MM.1S (cell line): Measurements from ENCODE around the gene TOR4A.
A peak's percentile ranks its signal among the peaks of the same experiment; 100 is the strongest.

Experiments used
- DNase-seq: peaks from one replicate; pipeline ENCODE4 v3.0.0-alpha.2; 2015
- H2AFZ ChIP-seq: fragments of 300-600 bp; sonication (generic); 2 replicates; pipeline ENCODE4 v1.6.0; 2016; ENCODE audit warnings: antibody characterized with exemption, low read length
- H3F3A ChIP-seq: fragments of 300-600 bp; sonication (generic); 2 replicates; pipeline ENCODE4 v1.6.1; 2016; ENCODE audit warnings: mild to moderate bottlenecking, antibody characterized with exemption, low read length, moderate library complexity, mixed read lengths; ENCODE audit not compliant: insufficient read depth
- H3K27ac ChIP-seq: fragments of 300-600 bp; sonication (generic); 2 replicates; pipeline ENCODE4 v1.5.1; 2016; ENCODE audit warnings: mild to moderate bottlenecking, low read length
- H3K27me3 ChIP-seq: fragments of 300-600 bp; sonication (generic); replicated peaks from 2 replicates; pipeline ENCODE4 v1.6.0; 2016; ENCODE audit warnings: low read length; ENCODE audit not compliant: insufficient read depth
- H3K36me3 ChIP-seq: fragments of 300-600 bp; sonication (generic); replicated peaks from 2 replicates; pipeline ENCODE4 v1.6.1; 2016; ENCODE audit warnings: mild to moderate bottlenecking, low read length, mixed read lengths; ENCODE audit not compliant: insufficient read depth
- H3K4me1 ChIP-seq: fragments of 300-600 bp; sonication (generic); 2 replicates; pipeline ENCODE4 v1.6.1; 2016; ENCODE audit warnings: low read length, mixed read lengths
- H3K4me2 ChIP-seq: fragments of 300-600 bp; sonication (generic); 2 replicates; pipeline ENCODE4 v1.6.0; 2016; ENCODE audit warnings: low read depth, low read length
- H3K4me3 ChIP-seq: fragments of 300-600 bp; sonication (generic); 2 replicates; pipeline ENCODE4 v1.5.1; 2016; ENCODE audit warnings: low read length, mixed read lengths
- H3K79me2 ChIP-seq: fragments of 300-600 bp; sonication (generic); 2 replicates; pipeline ENCODE4 v1.6.1; 2016; ENCODE audit warnings: mixed run types, low read length, mixed read lengths
- H3K9ac ChIP-seq: fragments of 300-600 bp; sonication (generic); 2 replicates; pipeline ENCODE4 v1.6.1; 2016; ENCODE audit warnings: low read length, mixed read lengths
- H3K9me2 ChIP-seq: fragments of 300-600 bp; sonication (generic); replicated peaks from 2 replicates; pipeline ENCODE4 v1.6.1; 2016; ENCODE audit warnings: mild to moderate bottlenecking, low read length, mixed read lengths; ENCODE audit not compliant: insufficient read depth
- H3K9me3 ChIP-seq: fragments of 300-600 bp; sonication (generic); replicated peaks from 2 replicates; pipeline ENCODE4 v1.6.1; 2016; ENCODE audit warnings: mild to moderate bottlenecking, low read length, mixed read lengths; ENCODE audit not compliant: insufficient read depth
- H4K20me1 ChIP-seq: fragments of 300-600 bp; sonication (generic); 2 replicates; pipeline ENCODE4 v1.6.1; 2016; ENCODE audit warnings: mild to moderate bottlenecking, low read length, moderate library complexity, mixed read lengths; ENCODE audit not compliant: insufficient read depth
- CTCF ChIP-seq: fragments of 300-600 bp; sonication (generic); IDR thresholded peaks from 2 replicates; pipeline ENCODE4 v1.5.1; 2016; ENCODE audit warnings: antibody characterized with exemption, low read length, mixed read lengths
- EZH2 ChIP-seq: fragments of 300-600 bp; sonication (generic); optimal IDR thresholded peaks from 2 replicates; pipeline ENCODE3; 2017; ENCODE audit warnings: low read depth, mild to moderate bottlenecking, antibody characterized with exemption, low read length, mixed read lengths
- EZH2phosphoT487 ChIP-seq: fragments of 300-600 bp; sonication (generic); IDR thresholded peaks from 2 replicates; pipeline ENCODE4 v1.6.1; 2018; ENCODE audit warnings: antibody characterized with exemption, low read length

The TOR4A gene

GRCh38 chr9:137304383-137305059 is 27.0 kb downstream of the TOR4A start:
- Histone ChIP-seq H3K9me3 (no peaks in the 10 kb centered on the region), H3K36me3 (no peaks in the 10 kb centered on the region), H3K9me2 (no peaks in the 10 kb centered on the region), H3K79me2 (no peaks in the 10 kb centered on the region), H3K4me1 (0 out of 2 replicates have a peak, but pooled peaks cover 3% of the 10 kb centered on the region), H3K9ac (no peak overlapping the region), H3K4me3 (no peak overlapping the region), H2AFZ (no peak overlapping the region), H3K27ac (no peak overlapping the region), H3K4me2 (no peak overlapping the region), H4K20me1 (no peaks in the 10 kb centered on the region), H3F3A (peaks cover 7% of the 10 kb centered on the region; the same call in 1 of the 2 replicates), H3K27me3 (peaks cover 38% of the 10 kb centered on the region)
- DNase-seq: no peak
- TF ChIP-seq EZH2phosphoT487 (no peak), EZH2 (no peak), CTCF (no peak)

- DNase-seq: peak; percentile 36
- no peak overlapping the region for H3K9ac ChIP-seq
- H3K4me3 ChIP-seq: peak overlapping the region; percentile 11; the same call in 1 of the 2 replicates
- H3K9me2 ChIP-seq: no peaks in the 10 kb centered on the region
- H3K9me3 ChIP-seq: no peaks in the 10 kb centered on the region
- H3K79me2 ChIP-seq: no peaks in the 10 kb centered on the region
- H2AFZ ChIP-seq: peak overlapping the region; percentile 63
- TF ChIP-seq EZH2phosphoT487: no peak
- TF ChIP-seq EZH2: no peak
- no peak; the same call in 1 of the 2 replicates for TF ChIP-seq CTCF
- H3F3A ChIP-seq: peaks cover 7% of the 10 kb centered on the region; the same call in 1 of the 2 replicates
- H3K27me3 ChIP-seq: peaks cover 30% of the 10 kb centered on the region
- 0 out of 2 replicates have a peak, but pooled peaks cover 3% of the 10 kb centered on the region for H3K4me1 ChIP-seq
- H3K27ac ChIP-seq: no peak overlapping the region
- H4K20me1 ChIP-seq: no peaks in the 10 kb centered on the region
- H3K4me2 ChIP-seq: peak overlapping the region; percentile 41; the same call in 1 of the 2 replicates
- H3K36me3 ChIP-seq: no peaks in the 10 kb centered on the region
Measured at GRCh38 chr9:137305060-137305797, 27.7 kb downstream of the TOR4A start.

GRCh38 chr9:137305798-137306065 is 28.2 kb downstream of the TOR4A start:
- Histone ChIP-seq H3K4me1 (peaks cover 3% of the 10 kb centered on the region; the same call in 1 of the 2 replicates), H3K36me3 (no peaks in the 10 kb centered on the region), H3K9me2 (no peaks in the 10 kb centered on the region), H4K20me1 (no peaks in the 10 kb centered on the region), H3K4me2 (peak overlapping the region; percentile 41; the same call in 1 of the 2 replicates), H3F3A (peaks cover 7% of the 10 kb centered on the region; the same call in 1 of the 2 replicates), H3K4me3 (no peak overlapping the region), H2AFZ (peak overlapping the region; percentile 63; the same call in 1 of the 2 replicates), H3K9ac (no peak overlapping the region), H3K27ac (no peak overlapping the region), H3K9me3 (no peaks in the 10 kb centered on the region), H3K79me2 (no peaks in the 10 kb centered on the region), H3K27me3 (peaks cover 25% of the 10 kb centered on the region)
- no peak for DNase-seq
- no peak for TF ChIP-seq CTCF
- TF ChIP-seq EZH2: no peak
- no peak for TF ChIP-seq EZH2phosphoT487
